Choroid plexus epithelial cell (primary cell): ENCODE data around the gene TSPO.

ENCODE experiments used
- DNase-seq: peaks from one replicate; pipeline ENCODE4 v3.0.0-alpha.2; 2010; ENCODE audit warnings: low read depth
- H3K4me3 ChIP-seq: 2 replicates; pipeline ENCODE4 v1.5.1; 2011; ENCODE audit warnings: low read depth, mild to moderate bottlenecking, control low read depth, low read length, moderate library complexity
- CTCF ChIP-seq: conservative IDR thresholded peaks from 2 replicates; pipeline ENCODE4 v1.5.1; 2011; ENCODE audit warnings: low read depth, mild to moderate bottlenecking, control low read depth, inconsistent platforms, low read length, moderate library complexity

TSPO gene

GRCh38 chr22:43198126-43198525 is 46.8 kb downstream of the TSPO start:
- TF ChIP-seq CTCF = no peak
- no peak for DNase-seq
- H3K4me3 ChIP-seq = no peak overlapping the region

GRCh38 chr22:43198936-43199335 is 47.6 kb downstream of the TSPO start:
- TF ChIP-seq CTCF = no peak

GRCh38 chr22:43199541-43199940 is 48.2 kb downstream of the TSPO start:
- H3K4me3 ChIP-seq = no peak overlapping the region
- no peak for DNase-seq
- TF ChIP-seq CTCF = no peak

More at GRCh38 chr22:43198936-43199335, 47.6 kb downstream of the TSPO start:
- no peak overlapping the region for H3K4me3 ChIP-seq
- no peak for DNase-seq

- no peak for DNase-seq
- H3K4me3 ChIP-seq = no peak overlapping the region
- no peak for TF ChIP-seq CTCF
Observed at GRCh38 chr22:43200031-43200430, 48.7 kb downstream of the TSPO start.

GRCh38 chr22:43200555-43200954 is 49.2 kb downstream of the TSPO start:
- DNase-seq = no peak
- H3K4me3 ChIP-seq = no peak overlapping the region
- TF ChIP-seq CTCF = no peak

GRCh38 chr22:43201486-43202219 is 50.3 kb downstream of the TSPO start:
- H3K4me3 ChIP-seq = no peak overlapping the region
- TF ChIP-seq CTCF = no peak
- DNase-seq = no peak

- no peak overlapping the region for H3K4me3 ChIP-seq
- no peak for DNase-seq
- TF ChIP-seq CTCF = no peak
Observed at GRCh38 chr22:43202326-43202725, 51.0 kb downstream of the TSPO start.
